Right kidney (tissue), 1 donor: Measurements from ENCODE around the gene AOC3.
"Not testable (repeated sequence)": the region's sequence is repeated elsewhere in the genome, so short reads cannot be mapped to it uniquely, and the experiment has no call there.

Experiments used
- DNase-seq: peaks from one replicate; pipeline ENCODE4 v3.0.0-alpha.2; 2016

The AOC3 gene

GRCh38 chr17:42891539-42892152 is 40.6 kb downstream of the AOC3 start:
- no peak for DNase-seq

- DNase-seq = no peak
These were observed 42.4 kb downstream of the AOC3 start for GRCh38 chr17:42893359-42893758.

- peak; percentile 41 for DNase-seq
These were observed 43.5 kb downstream of the AOC3 start for GRCh38 chr17:42894283-42895184.

- no peak for DNase-seq
These were observed 44.2 kb downstream of the AOC3 start for GRCh38 chr17:42895185-42895555.

- DNase-seq = no peak
These were observed 47.3 kb downstream of the AOC3 start for GRCh38 chr17:42898147-42898811.

- not testable (repeated sequence) for DNase-seq
These were observed 49.0 kb downstream of the AOC3 start for GRCh38 chr17:42899981-42900380.

GRCh38 chr17:42900460-42901331 is 49.7 kb downstream of the AOC3 start, which contains the start of gene G6PC1:
G6PC1 (plus strand) TSS chr17:42900799; CDS start chr17:42900877, 78 bp downstream.
- no peak for DNase-seq

GRCh38 chr17:42901535-42902229 is 50.7 kb downstream of the AOC3 start:
- no peak for DNase-seq

GRCh38 chr17:42904110-42904469 is 53.1 kb downstream of the AOC3 start:
- no peak for DNase-seq

GRCh38 chr17:42906772-42907446 is 55.9 kb downstream of the AOC3 start:
- no peak for DNase-seq
